Measurements from ENCODE around the gene PRRT1. TPM values are rescaled to one million over a fixed set of nuclear protein-coding genes. Genes with fewer than 3 reads are reported as not detected.

Gene PRRT1
- total RNA-seq, 1 donor from 2014 or later = 2.8 TPM

Other genes starting within 250 kb of the PRRT1 start
- gene ZBTB12, start 249.9 kb downstream of the PRRT1 start, total RNA-seq = 6.4 TPM
- 17.1 TPM for gene C2, start 224.2 kb downstream of the PRRT1 start, total RNA-seq
- 41.4 TPM for gene CFB, start 205.8 kb downstream of the PRRT1 start, total RNA-seq
- gene NELFE, start 193.0 kb downstream of the PRRT1 start, total RNA-seq = 59.6 TPM
- gene SKIC2, start 192.8 kb downstream of the PRRT1 start, total RNA-seq = 73.7 TPM
- gene DXO, start 179.8 kb downstream of the PRRT1 start, total RNA-seq = 29.3 TPM
- 71.1 TPM for gene C4A, start 169.9 kb downstream of the PRRT1 start, total RNA-seq
- gene C4B, start 137.1 kb downstream of the PRRT1 start, total RNA-seq = 152 TPM
- gene CYP21A2, start 113.5 kb downstream of the PRRT1 start, total RNA-seq = 3.8 TPM
- 121 TPM for gene TNXB, start 42.6 kb downstream of the PRRT1 start, total RNA-seq
- gene ATF6B, start 23.7 kb downstream of the PRRT1 start, total RNA-seq = 121 TPM
- 2.9 TPM for gene FKBPL, start 21.7 kb downstream of the PRRT1 start, total RNA-seq
- gene PPT2, start 2.2 kb upstream of the PRRT1 start, total RNA-seq = 19.0 TPM
- 26.3 TPM for gene EGFL8, start 12.7 kb upstream of the PRRT1 start, total RNA-seq
- 65.0 TPM for gene AGPAT1, start 24.1 kb upstream of the PRRT1 start, total RNA-seq
- 44.4 TPM for gene RNF5, start 26.5 kb upstream of the PRRT1 start, total RNA-seq
- 16.9 TPM for gene AGER, start 32.3 kb upstream of the PRRT1 start, total RNA-seq
- 103 TPM for gene PBX2, start 38.3 kb upstream of the PRRT1 start, total RNA-seq
- gene GPSM3, start 40.7 kb upstream of the PRRT1 start, total RNA-seq = 33.9 TPM
- gene NOTCH4, start 72.1 kb upstream of the PRRT1 start, total RNA-seq = 19.4 TPM
- not detected for gene TSBP1, start 220.0 kb upstream of the PRRT1 start, total RNA-seq